IMR-90 (cell line): ENCODE measurements around the gene PIGN. TPM values are rescaled to one million over a fixed set of nuclear protein-coding genes. Genes with fewer than 3 reads are reported as not detected.
A peak's percentile ranks its signal among the peaks of the same experiment; 100 is the strongest.

ENCODE experiments used
- ATAC-seq: fragments of 200-7000 bp; cut with Tn5 transposase; 2 replicates; pipeline ENCODE4 v1.9.1; 2020; ENCODE audit warnings: low read depth, mild to moderate bottlenecking, moderate library complexity
- BruUV-seq: library from RNA; stranded (reverse); fragments of 400-500 nt; replicated peaks from 2 replicates; lab custom pipeline; 2021; lab: Mats Ljungman, UMichigan
- CTCF ChIA-PET: fragments of 300-600 bp; formaldehyde crosslinking; extraction: SDS; loops from one replicate; lab custom pipeline; 2021; ENCODE audit warnings: antibody characterized with exemption; lab: Yijun Ruan, JAX
- POLR2A ChIA-PET: fragments of 300-600 bp; sonication (Branson Sonifier 250); formaldehyde crosslinking; loops from one replicate; lab custom pipeline; 2022; ENCODE audit warnings: antibody characterized with exemption; ENCODE audit not compliant: unreplicated experiment; lab: Charles Lee
- DNase-seq: peaks from one replicate; pipeline ENCODE4 v3.0.0; 2013
- H2AFZ ChIP-seq: replicated peaks from 2 replicates; pipeline ENCODE3; 2013; ENCODE audit warnings: low read length, mild to moderate bottlenecking; ENCODE audit not compliant: poor library complexity
- H2AK5ac ChIP-seq: 2 replicates; pipeline ENCODE4 v1.6.1; 2013; ENCODE audit warnings: low read depth, low read length, inconsistent platforms
- H2AK9ac ChIP-seq: replicated peaks from 2 replicates; pipeline ENCODE3; 2013; ENCODE audit warnings: mild to moderate bottlenecking, low read depth, low read length, moderate library complexity; ENCODE audit not compliant: poor library complexity
- H2BK120ac ChIP-seq: 2 replicates; pipeline ENCODE4 v1.6.1; 2013; ENCODE audit warnings: low read depth, low read length, inconsistent platforms
- H2BK15ac ChIP-seq: 3 replicates; pipeline ENCODE4 v1.6.1; 2013; ENCODE audit warnings: low read depth, low read length, inconsistent platforms
- H2BK20ac ChIP-seq: 2 replicates; pipeline ENCODE4 v1.6.1; 2013; ENCODE audit warnings: low read depth, mild to moderate bottlenecking, inconsistent platforms, low read length, moderate library complexity
- H2BK5ac ChIP-seq: 2 replicates; pipeline ENCODE4 v1.6.1; 2013; ENCODE audit warnings: mild to moderate bottlenecking, low read depth, low read length, inconsistent platforms; ENCODE audit not compliant: poor library complexity, severe bottlenecking
- H3K14ac ChIP-seq: replicated peaks from 2 replicates; pipeline ENCODE4 v1.6.1; 2013; ENCODE audit warnings: low read depth, low read length, inconsistent platforms
- H3K18ac ChIP-seq: 2 replicates; pipeline ENCODE4 v1.6.1; 2013; ENCODE audit warnings: low read depth, low read length, control low read depth
- H3K23ac ChIP-seq: 2 replicates; pipeline ENCODE4 v1.6.1; 2013; ENCODE audit warnings: low read depth, low read length, inconsistent platforms
- H3K27ac ChIP-seq: 2 replicates; pipeline ENCODE4 v1.5.1; 2013; ENCODE audit warnings: mild to moderate bottlenecking, control low read depth, low read length; ENCODE audit not compliant: insufficient read depth
- H3K27me3 ChIP-seq: 2 replicates; pipeline ENCODE4 v1.6.1; 2013; ENCODE audit warnings: low read length; ENCODE audit not compliant: control insufficient read depth, insufficient read depth
- H3K36me3 ChIP-seq: 2 replicates; pipeline ENCODE4 v1.6.1; 2013; ENCODE audit warnings: low read length, mixed read lengths; ENCODE audit not compliant: control insufficient read depth, insufficient read depth
- H3K4ac ChIP-seq: 2 replicates; pipeline ENCODE4 v1.6.1; 2013; ENCODE audit warnings: low read depth, low read length, inconsistent platforms
- H3K4me1 ChIP-seq: 2 replicates; pipeline ENCODE4 v1.6.1; 2013; ENCODE audit warnings: low read length, mixed read lengths; ENCODE audit not compliant: control insufficient read depth, insufficient read depth
- H3K4me2 ChIP-seq: 2 replicates; pipeline ENCODE4 v1.6.1; 2013; ENCODE audit warnings: low read depth, mild to moderate bottlenecking, control low read depth, low read length, moderate library complexity
- H3K4me3 ChIP-seq: 2 replicates; pipeline ENCODE4 v1.5.1; 2013; ENCODE audit warnings: low read depth, mild to moderate bottlenecking, control low read depth, low read length, moderate library complexity; ENCODE audit not compliant: insufficient read depth
- H3K56ac ChIP-seq: 2 replicates; pipeline ENCODE4 v1.6.1; 2013; ENCODE audit warnings: low read length, inconsistent platforms; ENCODE audit not compliant: insufficient read depth; ENCODE audit errors: extremely low read depth
- H3K79me1 ChIP-seq, 2 experiments: 2 replicates each; pipeline ENCODE4 v1.6.1; 2013; ENCODE audit warnings: low read length in 2 of 2, inconsistent platforms in 1 of 2, low read depth in 1 of 2
- H3K9ac ChIP-seq: 2 replicates; pipeline ENCODE4 v1.6.1; 2013; ENCODE audit warnings: low read depth, low read length, control low read depth
- H3K9me1 ChIP-seq: 2 replicates; pipeline ENCODE4 v1.6.1; 2013; ENCODE audit warnings: low read length, inconsistent platforms; ENCODE audit not compliant: insufficient read depth
- H3K9me3 ChIP-seq: 2 replicates; pipeline ENCODE4 v1.6.1; 2013; ENCODE audit warnings: low read length; ENCODE audit not compliant: control insufficient read depth, insufficient read depth
- H4K20me1 ChIP-seq: 2 replicates; pipeline ENCODE4 v1.6.1; 2013; ENCODE audit warnings: low read length, inconsistent platforms; ENCODE audit not compliant: insufficient read depth
- H4K5ac ChIP-seq: 2 replicates; pipeline ENCODE4 v1.6.1; 2013; ENCODE audit warnings: mild to moderate bottlenecking, low read depth, low read length, control low read depth
- H4K8ac ChIP-seq, 2 experiments: 2 replicates each; pipeline ENCODE4 v1.6.1; 2013; ENCODE audit warnings: low read depth in 2 of 2, low read length in 2 of 2, control low read depth in 1 of 2, inconsistent platforms in 1 of 2
- H4K91ac ChIP-seq: 2 replicates; pipeline ENCODE4 v1.6.1; 2013; ENCODE audit warnings: low read depth, low read length, inconsistent platforms; ENCODE audit not compliant: insufficient read depth
- BHLHE40 ChIP-seq: fragments of 150-350 bp; IDR thresholded peaks from 2 replicates; pipeline ENCODE4 v1.6.1; 2016; ENCODE audit warnings: mild to moderate bottlenecking, low read depth, low read length
- CEBPB ChIP-seq: IDR thresholded peaks from 2 replicates; pipeline ENCODE4 v1.6.1; 2012; ENCODE audit warnings: low read depth, low read length, improper control_type of control experiment
- CHD1 ChIP-seq: IDR thresholded peaks from 2 replicates; pipeline ENCODE4 v1.6.1; 2012; ENCODE audit warnings: low read depth, low read length, improper control_type of control experiment
- FOS ChIP-seq: fragments of 150-350 bp; IDR thresholded peaks from 2 replicates; pipeline ENCODE4 v1.6.1; 2016; ENCODE audit warnings: low read depth, low read length
- MAFK ChIP-seq: IDR thresholded peaks from 2 replicates; pipeline ENCODE4 v1.6.1; 2012; ENCODE audit warnings: low read depth, low read length, improper control_type of control experiment
- MAZ ChIP-seq: IDR thresholded peaks from 2 replicates; pipeline ENCODE4 v1.6.1; 2012; ENCODE audit warnings: low read depth, mild to moderate bottlenecking, low read length, improper control_type of control experiment, moderate library complexity, borderline replicate concordance
- MXI1 ChIP-seq: IDR thresholded peaks from 2 replicates; pipeline ENCODE4 v1.6.1; 2012; ENCODE audit warnings: low read depth, mild to moderate bottlenecking, low read length, moderate library complexity, borderline replicate concordance
- NFE2L2 ChIP-seq: fragments of 150-350 bp; IDR thresholded peaks from 2 replicates; pipeline ENCODE4 v1.6.1; 2016; ENCODE audit warnings: low read depth, mild to moderate bottlenecking, low read length
- POLR2A ChIP-seq: IDR thresholded peaks from 2 replicates; pipeline ENCODE4 v1.6.1; 2012; ENCODE audit warnings: mild to moderate bottlenecking, low read depth, low read length
- RAD21 ChIP-seq: IDR thresholded peaks from 2 replicates; pipeline ENCODE4 v1.6.1; 2012; ENCODE audit warnings: low read length, improper control_type of control experiment
- RCOR1 ChIP-seq: IDR thresholded peaks from 2 replicates; pipeline ENCODE4 v1.6.1; 2012; ENCODE audit warnings: mild to moderate bottlenecking, low read length, improper control_type of control experiment; ENCODE audit not compliant: insufficient replicate concordance
- WGBS, 2 experiments: methylation state at CpG; one replicate each; pipeline versions ENCODE4 v1.1.5 to v1.1.7; 2013; ENCODE audit warnings: missing lambda C conversion rate in 2 of 2; ENCODE audit not compliant: insufficient read length in 1 of 2; ENCODE audit errors: extremely low coverage in 2 of 2; 5-methylcytosine and 5-hydroxymethylcytosine counted together
- dilution Hi-C: fragments of 300-500 bp; cut with HindIII; formaldehyde crosslinking; loops from one replicate; pipeline ENCODE4 v1.14.3; 2018; ENCODE audit warnings: low sequenced_read_pairs; ENCODE audit not compliant: unreplicated experiment
- in situ Hi-C: fragments of 300-500 bp; cut with MboI; formaldehyde crosslinking; loops from 3 replicates; pipeline ENCODE4 v1.14.3; 2019; ENCODE audit warnings: low sequenced_read_pairs, inconsistent platforms, mixed read lengths
- intact Hi-C: fragments of 100-400 bp; cut with micrococcal nuclease; formaldehyde crosslinking; loops from 2 replicates; pipeline ENCODE4 v1.10.0; 2022
- polyA plus RNA-seq, 3 experiments: library from polyadenylated mRNA; depleted of rRNA; stranded (reverse); fragments of >200 nt; gene quantifications; 2 replicates each; pipeline ENCODE4 v1.2.3, GENCODE V29; 2012; ENCODE audit warnings: low replicate concordance in 1 of 3
- total RNA-seq: library from RNA; depleted of rRNA; stranded (reverse); fragments of >200 nt; gene quantifications from 2 replicates; pipeline ENCODE4 v1.2.3, GENCODE V29; 2012
- TF ChIP-seq, protein P1 (sequence below): fragments of 150-350 bp; IDR thresholded peaks from 2 replicates; pipeline ENCODE4 v1.6.1; 2017; ENCODE audit warnings: mild to moderate bottlenecking, antibody characterized with exemption, low read length, low read depth
- TF ChIP-seq, protein P2 (sequence below): fragments of 150-350 bp; IDR thresholded peaks from 2 replicates; pipeline ENCODE4 v1.6.1; 2016; ENCODE audit warnings: low read depth, mild to moderate bottlenecking, low read length, moderate library complexity, borderline replicate concordance

Gene PIGN
- total and polyA plus RNA-seq, 2 of the 4 experiments (the other 2 are of a cell fraction) = 9.0 to 17.9 TPM

DNA sequence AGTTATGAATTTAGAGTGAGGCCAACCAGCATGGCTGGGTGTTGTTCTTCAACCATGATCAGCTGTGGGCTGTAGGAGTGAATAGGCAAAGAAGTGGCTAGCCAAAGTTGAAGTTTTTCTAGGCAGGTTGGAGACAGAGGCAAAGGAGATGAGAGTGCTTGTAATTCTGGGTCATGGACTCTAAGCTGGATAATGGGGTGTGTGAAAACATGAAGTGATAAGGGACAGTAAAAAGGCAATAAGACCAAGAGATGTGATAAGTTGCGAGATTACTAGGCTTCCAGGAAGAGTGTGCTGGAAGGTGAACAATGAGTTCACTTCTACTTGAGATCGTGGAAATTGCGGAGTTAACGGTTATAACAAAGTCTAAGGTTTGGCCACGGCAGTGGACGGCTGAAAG, 175.4 kb downstream of the PIGN start:
- Histone ChIP-seq H2AK9ac (no peak overlapping the region), H3K14ac (no peak overlapping the region), H3K18ac (no peak overlapping the region), H3K4me3 (no peak overlapping the region), H2BK5ac (no peak overlapping the region), H4K91ac (no peak overlapping the region), H2BK15ac (peak overlapping the region; percentile 9; the same call in 1 of the 3 replicates), H3K9ac (no peak overlapping the region), H4K20me1 (no peaks in the 10 kb centered on the region), H3K36me3 (no peaks in the 10 kb centered on the region), H2BK20ac (no peak overlapping the region), H3K4me1 (peaks cover 2% of the 10 kb centered on the region; the same call in 1 of the 2 replicates), H2BK120ac (no peak overlapping the region), H3K9me3 (no peaks in the 10 kb centered on the region), H3K27me3 (no peaks in the 10 kb centered on the region), H3K79me1 (no peaks in the 10 kb centered on the region), H3K23ac (no peak overlapping the region), H3K27ac (no peak overlapping the region), H3K4ac (no peak overlapping the region), H2AFZ (no peak overlapping the region), H3K9me1 (no peaks in the 10 kb centered on the region; the same call in 1 of the 2 replicates), H3K56ac (no peak overlapping the region), H2AK5ac (no peak overlapping the region), H3K4me2 (no peak overlapping the region), H4K8ac (no peak overlapping the region), H4K5ac (no peak overlapping the region)
- 89% methylated on average over 1 of the region's 6 CpGs; no CpG with 5 or more reads in 1 of the 2 experiments for WGBS, 2 experiments
- ChIA-PET POLR2A (no interaction called here), CTCF (no interaction called here)
- no peak for TF ChIP-seq RCOR1
- no peak for TF ChIP-seq POLR2A
- TF ChIP-seq, protein P1, sequence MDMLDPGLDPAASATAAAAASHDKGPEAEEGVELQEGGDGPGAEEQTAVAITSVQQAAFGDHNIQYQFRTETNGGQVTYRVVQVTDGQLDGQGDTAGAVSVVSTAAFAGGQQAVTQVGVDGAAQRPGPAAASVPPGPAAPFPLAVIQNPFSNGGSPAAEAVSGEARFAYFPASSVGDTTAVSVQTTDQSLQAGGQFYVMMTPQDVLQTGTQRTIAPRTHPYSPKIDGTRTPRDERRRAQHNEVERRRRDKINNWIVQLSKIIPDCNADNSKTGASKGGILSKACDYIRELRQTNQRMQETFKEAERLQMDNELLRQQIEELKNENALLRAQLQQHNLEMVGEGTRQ = no peak
- no peak for TF ChIP-seq MXI1
- no peak for TF ChIP-seq MAFK
- TF ChIP-seq RAD21 = no peak
- TF ChIP-seq, protein P2, sequence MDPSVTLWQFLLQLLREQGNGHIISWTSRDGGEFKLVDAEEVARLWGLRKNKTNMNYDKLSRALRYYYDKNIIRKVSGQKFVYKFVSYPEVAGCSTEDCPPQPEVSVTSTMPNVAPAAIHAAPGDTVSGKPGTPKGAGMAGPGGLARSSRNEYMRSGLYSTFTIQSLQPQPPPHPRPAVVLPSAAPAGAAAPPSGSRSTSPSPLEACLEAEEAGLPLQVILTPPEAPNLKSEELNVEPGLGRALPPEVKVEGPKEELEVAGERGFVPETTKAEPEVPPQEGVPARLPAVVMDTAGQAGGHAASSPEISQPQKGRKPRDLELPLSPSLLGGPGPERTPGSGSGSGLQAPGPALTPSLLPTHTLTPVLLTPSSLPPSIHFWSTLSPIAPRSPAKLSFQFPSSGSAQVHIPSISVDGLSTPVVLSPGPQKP = no peak
- no peak for TF ChIP-seq CHD1
- TF ChIP-seq NFE2L2 = no peak
- TF ChIP-seq BHLHE40 = no peak
- no peak for TF ChIP-seq CEBPB
- no peak for TF ChIP-seq FOS
- no peak for TF ChIP-seq MAZ
- ATAC-seq (no peak), DNase-seq (no peak)
- no TSS peak for BruUV-seq
- intact Hi-C loops = no loop called here
- in situ Hi-C loops = no loop called here
- dilution Hi-C loops = no loop called here
